HG03520 (cell line): ENCODE results near the gene ARIH1.

Experiments
- ATAC-seq: cut with Tn5 transposase; IDR thresholded peaks from one replicate; pipeline ENCODE4 v1.9.1; 2021; ENCODE audit warnings: mild to moderate bottlenecking, moderate library complexity; ENCODE audit not compliant: unreplicated experiment

The ARIH1 gene

DNA sequence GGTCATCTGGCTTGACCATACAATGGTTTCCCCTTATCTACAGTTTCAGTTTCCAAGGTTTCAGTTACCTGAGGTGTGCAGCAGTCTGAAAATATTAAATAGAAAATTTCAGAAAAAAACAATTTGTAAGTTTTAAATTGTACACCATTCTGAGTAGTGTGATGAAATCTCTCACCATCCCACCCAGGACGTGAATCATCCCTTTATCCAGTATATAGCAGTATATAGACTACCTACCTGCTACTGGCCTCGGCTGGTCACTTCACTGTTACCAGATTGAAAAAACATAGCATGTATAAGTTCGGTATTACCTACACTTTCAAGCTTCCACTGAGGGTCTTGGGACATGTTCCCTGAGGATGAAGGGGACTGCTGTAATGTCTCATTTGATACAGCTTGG, 12.0 kb downstream of the ARIH1 start:
- ATAC-seq, result no peak

DNA sequence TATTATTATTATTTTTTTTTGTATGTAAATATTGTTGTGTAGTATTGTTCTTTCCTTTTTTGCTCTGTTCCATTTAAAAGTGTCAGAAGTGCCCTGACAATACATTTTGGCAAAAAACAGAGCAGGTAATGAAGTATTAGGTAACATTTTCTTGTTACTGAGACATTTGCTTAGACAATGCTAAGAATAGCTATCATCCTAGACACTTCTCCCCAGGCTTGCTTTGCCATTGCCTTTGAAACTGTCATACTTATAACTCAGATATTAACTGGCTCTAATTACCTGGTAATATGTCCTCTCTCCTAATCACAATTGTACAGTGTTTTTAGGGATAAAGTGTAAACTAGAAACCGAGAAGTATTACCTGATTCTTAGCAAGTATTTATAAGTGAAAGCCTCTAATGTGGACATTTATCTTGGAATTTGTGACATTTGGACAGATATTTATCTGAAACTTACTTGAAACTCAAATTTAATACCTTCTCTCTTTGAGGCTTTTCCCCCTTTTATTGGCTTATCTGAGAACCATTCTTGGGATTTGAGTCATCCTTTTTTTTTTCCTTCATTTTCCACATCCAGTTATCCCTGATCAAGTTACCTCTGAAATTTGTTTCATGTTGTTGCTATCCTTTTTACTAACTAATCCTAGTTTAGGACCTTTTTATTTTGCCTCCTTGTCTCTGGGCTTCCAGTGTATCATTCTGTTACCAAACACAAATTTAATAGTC, 13.1 kb downstream of the ARIH1 start:
- no peak for ATAC-seq

DNA sequence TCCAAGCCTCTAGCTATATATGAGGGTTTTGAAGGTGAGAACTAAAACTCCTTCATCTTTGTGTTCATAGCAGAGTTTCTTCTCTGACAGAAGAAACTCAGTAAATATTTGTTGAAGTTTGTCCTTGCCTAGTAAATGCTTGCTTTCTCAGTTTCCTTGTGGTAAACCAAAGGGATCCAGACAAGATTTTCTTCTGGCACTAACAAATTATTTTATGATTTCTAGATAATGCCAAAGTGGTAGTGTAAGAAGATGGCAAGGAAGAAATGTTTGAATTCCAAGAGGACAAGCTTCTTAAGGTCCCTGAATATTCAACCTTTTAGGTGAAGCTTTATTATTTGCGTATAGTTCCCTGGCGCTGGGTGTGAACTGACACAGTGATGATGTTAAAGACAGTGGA, 14.4 kb downstream of the ARIH1 start:
- no peak for ATAC-seq

GRCh38 chr15:72489943-72490554, 15.9 kb downstream of the ARIH1 start:
- no peak for ATAC-seq

GRCh38 chr15:72491768-72492167, 17.6 kb downstream of the ARIH1 start:
- no peak for ATAC-seq

- ATAC-seq, result no peak
These were observed 18.6 kb downstream of the ARIH1 start for GRCh38 chr15:72492733-72493132.

- no peak for ATAC-seq
These were observed 19.1 kb downstream of the ARIH1 start for GRCh38 chr15:72493220-72493619.

DNA sequence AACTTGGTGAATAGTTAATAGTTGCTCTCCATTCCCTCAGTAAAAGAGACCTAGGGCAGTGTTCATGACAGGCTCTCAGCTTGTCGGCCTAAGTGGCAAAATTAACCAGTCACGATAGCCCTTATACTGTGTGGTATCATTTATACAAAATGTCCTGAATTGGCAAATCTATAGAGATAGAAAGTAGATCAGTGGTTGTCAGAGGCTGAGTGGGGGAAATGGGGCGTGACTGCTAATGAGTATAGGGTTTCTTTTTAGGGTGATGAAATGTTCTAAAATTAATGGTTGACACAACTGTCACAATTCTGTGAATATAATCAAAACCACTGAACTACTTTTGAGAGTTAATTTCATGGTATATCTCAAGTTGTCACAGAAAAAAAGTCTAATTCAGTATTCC, 20.9 kb downstream of the ARIH1 start:
- ATAC-seq, result no peak

GRCh38 chr15:72496783-72497182, 22.7 kb downstream of the ARIH1 start:
- ATAC-seq, result no peak

- ATAC-seq, result no peak
These were observed 23.3 kb downstream of the ARIH1 start for GRCh38 chr15:72497402-72497801.

- no peak for ATAC-seq
These were observed 28.2 kb downstream of the ARIH1 start for GRCh38 chr15:72502220-72502809.

DNA sequence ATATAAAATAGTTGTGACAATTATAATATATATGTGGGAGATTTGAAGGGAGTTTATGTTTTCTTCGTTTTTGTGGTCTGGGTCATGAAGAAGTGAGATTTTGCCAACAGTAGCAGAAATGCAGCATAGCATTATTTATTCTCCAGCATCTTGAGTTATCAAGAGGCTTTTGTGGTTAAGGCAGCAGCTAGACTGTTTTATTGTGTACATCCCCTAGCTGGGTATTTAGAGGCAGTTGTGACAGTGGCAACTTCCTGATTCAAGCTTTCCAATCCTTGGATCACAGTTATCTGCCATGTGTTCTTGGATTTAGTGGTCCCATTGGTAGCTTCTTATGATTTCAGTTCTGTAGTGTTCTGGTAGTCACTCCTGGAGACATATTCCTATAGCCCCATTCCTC, 29.0 kb downstream of the ARIH1 start:
- ATAC-seq, result no peak

DNA sequence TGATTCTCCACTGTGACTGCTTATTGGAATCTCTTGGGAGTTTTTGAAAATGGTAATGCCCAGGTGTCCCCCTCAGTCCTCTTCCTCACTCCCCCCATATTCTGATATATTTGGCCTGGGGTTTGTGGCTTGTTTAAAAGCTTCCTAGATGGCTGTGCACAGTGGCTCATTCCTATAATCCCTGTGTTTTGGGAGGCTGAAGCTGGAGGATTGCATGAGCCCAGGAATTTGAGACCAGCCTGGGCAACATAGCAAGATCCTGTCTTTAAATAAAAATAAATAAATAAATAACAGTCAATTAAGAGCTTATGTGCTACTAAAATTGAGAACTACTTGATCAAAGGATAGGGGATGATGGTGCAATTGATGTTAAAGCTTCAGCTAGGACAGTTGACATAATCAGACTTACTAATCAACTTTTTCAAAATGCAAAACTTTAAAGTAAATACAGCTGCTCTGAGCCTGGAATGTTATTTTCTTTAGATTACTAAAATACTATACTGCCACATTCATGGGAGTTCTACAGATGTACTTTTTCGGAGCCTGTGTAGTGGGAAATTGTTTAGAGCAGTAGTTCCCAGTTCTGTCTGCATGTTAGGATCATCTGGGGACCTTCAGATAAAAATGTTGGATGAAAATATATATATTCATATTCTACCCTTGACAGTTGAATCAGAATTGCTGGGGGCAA, 33.4 kb downstream of the ARIH1 start:
- ATAC-seq, result no peak

DNA sequence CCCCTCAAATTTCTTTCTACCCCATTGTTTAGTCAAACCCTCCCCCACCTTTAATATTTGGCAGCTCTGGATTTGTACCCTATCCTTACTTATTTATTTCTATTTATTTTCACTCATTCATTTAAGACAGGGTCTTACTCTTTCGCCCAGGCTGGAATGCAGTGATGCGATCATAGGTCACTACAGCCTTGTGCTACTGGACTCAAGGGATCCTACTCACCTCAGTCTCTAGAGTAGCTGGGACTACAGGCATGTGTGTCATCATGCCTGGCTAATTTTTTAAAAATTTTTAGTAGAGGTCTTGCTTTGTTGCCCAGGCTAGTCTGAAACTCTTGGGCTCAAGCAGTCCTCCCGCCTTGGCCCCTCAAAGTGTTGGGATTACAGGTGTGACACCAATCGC, 35.4 kb downstream of the ARIH1 start:
- ATAC-seq, result no peak

DNA sequence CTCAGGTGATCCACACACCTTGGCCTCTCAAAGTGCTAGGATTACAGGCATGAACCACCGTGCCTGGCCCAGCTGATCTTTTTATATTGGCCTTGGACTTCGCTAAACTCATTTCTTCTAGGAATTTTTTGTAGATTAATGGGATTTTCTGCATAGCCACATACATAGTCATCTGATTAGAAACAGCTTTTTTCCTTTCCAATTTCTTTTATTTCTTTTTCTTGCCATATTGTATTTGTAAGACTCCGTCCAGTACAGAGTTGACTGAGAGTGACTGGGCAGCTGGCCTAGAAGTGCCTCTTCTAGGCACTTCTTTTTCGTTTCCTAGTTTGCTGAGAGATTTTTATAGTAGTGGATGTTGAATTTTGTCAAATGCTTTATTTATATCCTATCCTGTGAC, 37.4 kb downstream of the ARIH1 start:
- no peak for ATAC-seq

DNA sequence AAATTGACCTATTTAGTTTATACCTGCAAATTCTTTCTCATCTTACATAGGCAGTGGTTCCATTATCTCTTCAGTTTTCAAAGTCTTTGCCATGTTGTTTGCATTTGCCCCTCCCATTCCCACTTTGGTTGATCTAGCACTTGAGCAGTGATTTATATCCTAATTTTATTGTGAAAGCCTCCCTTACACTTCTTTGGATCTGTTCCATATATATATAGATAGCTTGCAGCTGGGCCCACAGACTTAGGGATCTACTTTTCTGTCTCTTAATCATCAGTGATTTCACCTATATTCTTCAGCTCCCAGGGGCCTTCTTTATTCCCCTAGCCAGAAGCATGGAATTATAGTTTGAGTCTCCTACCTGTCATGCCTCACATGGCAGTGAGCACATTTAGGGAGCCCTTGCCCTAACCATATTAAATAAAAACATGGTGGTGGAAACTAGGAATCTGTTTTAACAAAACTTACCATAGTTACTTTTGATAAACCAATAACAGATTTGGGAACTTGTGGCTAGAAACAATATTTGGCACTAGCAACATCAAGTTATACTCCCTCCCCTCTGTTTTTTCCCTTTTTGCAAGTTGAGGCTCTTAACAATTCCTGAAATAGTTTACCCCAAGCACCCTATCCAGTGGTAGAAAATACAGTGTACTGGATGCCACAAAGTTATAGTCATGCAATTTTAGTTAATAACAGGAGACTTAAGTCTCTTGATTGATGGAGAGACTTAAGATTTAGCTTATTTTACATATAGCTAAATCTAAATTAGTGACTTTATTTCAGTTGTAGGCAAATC, 41.7 kb downstream of the ARIH1 start:
- ATAC-seq, result no peak

GRCh38 chr15:72516777-72517176, 42.6 kb downstream of the ARIH1 start:
- no peak for ATAC-seq

- ATAC-seq, result no peak
These were observed 47.6 kb downstream of the ARIH1 start for GRCh38 chr15:72521682-72522081.

DNA sequence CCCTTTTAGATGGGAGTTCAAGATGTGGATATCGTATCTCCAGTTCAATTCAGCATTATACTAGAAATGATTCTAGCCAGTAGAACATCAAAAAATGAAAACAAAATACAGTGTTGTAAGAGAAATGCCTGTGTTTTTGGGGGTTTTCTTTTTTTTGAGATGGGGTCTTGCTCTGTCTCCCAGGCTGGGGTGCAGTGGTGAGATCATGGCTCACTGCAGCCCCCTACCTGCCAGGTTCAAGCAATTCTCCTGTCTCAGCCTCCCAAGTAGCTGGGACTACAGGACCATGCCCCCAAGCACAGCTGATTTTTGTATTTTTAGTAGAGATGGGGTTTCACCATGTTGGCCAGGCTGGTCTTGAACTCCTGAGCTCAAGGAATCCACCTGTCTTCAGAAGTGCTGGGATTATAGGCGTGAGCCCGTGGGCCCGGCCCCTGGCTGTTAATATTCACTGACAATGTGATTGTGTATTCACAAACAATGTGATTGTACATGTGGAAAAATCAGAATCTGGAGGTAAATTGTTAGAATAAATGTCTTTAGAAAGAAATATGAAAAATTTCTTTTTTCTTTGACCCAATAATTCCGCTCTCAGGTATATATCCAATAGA, 59.0 kb downstream of the ARIH1 start:
- no peak for ATAC-seq

DNA sequence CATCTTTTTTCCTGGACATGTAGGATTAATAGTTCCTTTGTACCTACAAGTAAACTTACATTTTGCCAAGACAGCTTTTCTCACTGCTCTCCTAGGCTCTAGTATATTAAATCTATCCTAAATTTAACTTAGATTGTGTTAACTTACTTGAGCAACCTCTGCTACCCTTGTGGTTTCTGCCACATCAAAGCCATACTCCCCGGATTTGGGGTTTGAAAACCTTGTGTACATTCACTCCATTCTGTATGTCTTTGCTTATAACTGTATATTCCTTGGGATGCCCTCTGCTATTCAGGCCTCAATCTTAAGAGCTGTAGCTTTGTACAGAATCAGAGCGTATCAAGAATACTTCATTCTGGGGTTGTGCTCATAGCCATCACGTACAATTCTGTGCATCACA, 60.4 kb downstream of the ARIH1 start:
- ATAC-seq, result no peak

GRCh38 chr15:72535911-72536310, 61.8 kb downstream of the ARIH1 start:
- ATAC-seq, result no peak
